Esophagus squamous epithelium (tissue), 4 donors: ENCODE results near the gene ASXL1.

Experiments used
- CTCF ChIP-seq, 6 experiments: fragments of 450-650 bp in 4 of 6; fragments of 200-600 bp in 2 of 6; sonication (generic) in 2 of 6; IDR thresholded peaks; one replicate each; pipeline ENCODE4 v1.5.1; 2016 to 2019; ENCODE audit warnings: antibody characterized with exemption in 6 of 6, mild to moderate bottlenecking in 4 of 6, moderate library complexity in 4 of 6
- POLR2A ChIP-seq, 4 donors: fragments of 450-650 bp; IDR thresholded peaks; one replicate each; pipeline ENCODE4 v1.6.1; 2017; ENCODE audit warnings: antibody characterized with exemption in 4 of 4, mild to moderate bottlenecking in 4 of 4, moderate library complexity in 3 of 4

- TF ChIP-seq CTCF (IDR thresholded peaks at IDR 0.05) (no peak), POLR2A (IDR thresholded peaks at IDR 0.05) (no peak)
These were observed 28.0 kb downstream of the ASXL1 start for GRCh38 chr20:32386091-32386490.
